Thoracic aorta (tissue), 2 donors: ENCODE results near the gene ZCCHC2. TPM values are rescaled to one million over a fixed set of nuclear protein-coding genes. Genes with fewer than 3 reads are reported as not detected.

Experiments
- ATAC-seq: fragments of 150-250 bp; one replicate; pipeline ENCODE4 v1.8.0; 2017; ENCODE audit warnings: low read depth; ENCODE audit not compliant: insufficient number of reproducible peaks, low FRiP score
- DNase-seq: peaks from one replicate; pipeline ENCODE4 v3.0.0-alpha.2; 2020; ENCODE audit warnings: low spot score
- H3K27ac ChIP-seq, 2 donors: fragments of 200-600 bp; sonication (generic); 1 replicate in 1 of 2; 2 replicates in 1 of 2; pipeline ENCODE4 v1.5.1; 2016; ENCODE audit warnings: mild to moderate bottlenecking in 2 of 2, moderate library complexity in 2 of 2
- H3K27me3 ChIP-seq: fragments of 200-600 bp; sonication (generic); replicated peaks from 2 replicates; pipeline ENCODE4 v1.6.0; 2016; ENCODE audit warnings: mild to moderate bottlenecking; ENCODE audit not compliant: insufficient read depth
- H3K36me3 ChIP-seq: fragments of 200-600 bp; sonication (generic); one replicate; pipeline ENCODE4 v1.5.1; 2016
- H3K4me1 ChIP-seq, 2 donors: fragments of 200-600 bp; sonication (generic); 1 replicate in 1 of 2; 2 replicates in 1 of 2; pipeline versions ENCODE4 v1.5.1 to v1.6.0; 2016; ENCODE audit warnings: low read depth in 2 of 2, mild to moderate bottlenecking in 1 of 2; ENCODE audit not compliant: control insufficient read depth in 1 of 2
- H3K4me3 ChIP-seq: fragments of 200-600 bp; sonication (generic); 2 replicates; pipeline ENCODE4 v1.5.1; 2016; ENCODE audit warnings: mild to moderate bottlenecking
- H3K9me3 ChIP-seq: fragments of 200-600 bp; sonication (generic); 2 replicates; pipeline ENCODE4 v1.5.1; 2016
- total RNA-seq, 2 donors: library from RNA; depleted of rRNA; stranded (reverse); fragments of >200 nt; gene quantifications; one replicate each; pipeline versions ENCODE4 v1.1.0 to v1.2.3, GENCODE V29; 2016
- TF ChIP-seq, protein P1 (sequence below): fragments of 200-600 bp; sonication (generic); IDR thresholded peaks from one replicate; pipeline ENCODE4 v1.5.1; 2019; ENCODE audit warnings: antibody characterized with exemption

Gene ZCCHC2
- total RNA-seq, 2 donors from 2014 or later: 33.9 to 38.7 TPM

DNA sequence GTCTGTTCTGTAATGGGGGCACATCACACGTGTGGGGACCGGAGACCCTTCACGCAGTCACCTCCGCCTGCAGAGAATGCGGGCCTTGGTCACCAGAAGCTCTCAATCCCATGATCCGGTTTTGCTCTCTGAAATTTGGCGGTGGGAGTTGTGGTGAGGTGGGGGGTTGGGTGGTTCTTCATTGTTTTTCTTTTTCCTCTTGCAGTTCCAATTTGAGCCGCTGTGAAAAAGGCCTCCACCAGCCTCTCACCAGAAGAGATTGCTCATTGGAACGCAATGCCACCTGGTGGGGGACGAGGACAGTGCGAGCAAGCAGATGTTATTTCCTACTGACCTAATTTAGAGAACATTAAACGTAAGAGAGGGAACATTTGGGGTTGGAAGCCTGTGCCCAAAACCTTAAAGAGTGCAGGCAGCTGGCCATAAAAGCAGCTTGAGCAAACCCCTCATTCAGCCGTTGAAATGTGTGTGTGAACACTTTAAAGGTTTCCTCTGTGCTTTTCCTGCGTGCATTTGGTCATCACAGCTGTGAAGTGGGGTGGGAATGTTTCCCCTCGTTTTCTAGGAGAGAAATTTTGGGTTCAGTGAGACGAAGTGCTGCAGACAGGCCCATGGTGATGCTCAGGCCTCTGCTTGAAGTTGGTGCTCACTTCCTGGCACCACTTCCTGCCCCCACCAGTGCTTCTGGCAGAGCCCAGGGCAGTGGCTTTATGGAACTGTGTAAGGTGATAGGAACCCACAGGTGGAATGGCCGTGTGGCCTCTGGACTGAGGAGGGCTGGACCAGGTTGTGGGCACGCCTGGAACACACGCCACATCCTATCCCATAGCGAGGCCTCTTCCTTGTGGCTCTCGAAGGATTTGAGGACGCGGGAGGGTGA is 61.7 kb downstream of the ZCCHC2 start:
- H3K27ac ChIP-seq: no peak overlapping the region
- no peaks in the 10 kb centered on the region for H3K9me3 ChIP-seq
- peaks cover 6 to 10% of the 10 kb centered on the region in 2 donors for H3K4me1 ChIP-seq
- DNase-seq (peak; percentile 63), ATAC-seq (peak; percentile 88)
- H3K36me3 ChIP-seq: no peaks in the 10 kb centered on the region
- H3K27me3 ChIP-seq: no peaks in the 10 kb centered on the region
- TF ChIP-seq, protein P1, sequence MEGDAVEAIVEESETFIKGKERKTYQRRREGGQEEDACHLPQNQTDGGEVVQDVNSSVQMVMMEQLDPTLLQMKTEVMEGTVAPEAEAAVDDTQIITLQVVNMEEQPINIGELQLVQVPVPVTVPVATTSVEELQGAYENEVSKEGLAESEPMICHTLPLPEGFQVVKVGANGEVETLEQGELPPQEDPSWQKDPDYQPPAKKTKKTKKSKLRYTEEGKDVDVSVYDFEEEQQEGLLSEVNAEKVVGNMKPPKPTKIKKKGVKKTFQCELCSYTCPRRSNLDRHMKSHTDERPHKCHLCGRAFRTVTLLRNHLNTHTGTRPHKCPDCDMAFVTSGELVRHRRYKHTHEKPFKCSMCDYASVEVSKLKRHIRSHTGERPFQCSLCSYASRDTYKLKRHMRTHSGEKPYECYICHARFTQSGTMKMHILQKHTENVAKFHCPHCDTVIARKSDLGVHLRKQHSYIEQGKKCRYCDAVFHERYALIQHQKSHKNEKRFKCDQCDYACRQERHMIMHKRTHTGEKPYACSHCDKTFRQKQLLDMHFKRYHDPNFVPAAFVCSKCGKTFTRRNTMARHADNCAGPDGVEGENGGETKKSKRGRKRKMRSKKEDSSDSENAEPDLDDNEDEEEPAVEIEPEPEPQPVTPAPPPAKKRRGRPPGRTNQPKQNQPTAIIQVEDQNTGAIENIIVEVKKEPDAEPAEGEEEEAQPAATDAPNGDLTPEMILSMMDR: peak; percentile 98
- H3K4me3 ChIP-seq: peak overlapping the region; percentile 49

DNA sequence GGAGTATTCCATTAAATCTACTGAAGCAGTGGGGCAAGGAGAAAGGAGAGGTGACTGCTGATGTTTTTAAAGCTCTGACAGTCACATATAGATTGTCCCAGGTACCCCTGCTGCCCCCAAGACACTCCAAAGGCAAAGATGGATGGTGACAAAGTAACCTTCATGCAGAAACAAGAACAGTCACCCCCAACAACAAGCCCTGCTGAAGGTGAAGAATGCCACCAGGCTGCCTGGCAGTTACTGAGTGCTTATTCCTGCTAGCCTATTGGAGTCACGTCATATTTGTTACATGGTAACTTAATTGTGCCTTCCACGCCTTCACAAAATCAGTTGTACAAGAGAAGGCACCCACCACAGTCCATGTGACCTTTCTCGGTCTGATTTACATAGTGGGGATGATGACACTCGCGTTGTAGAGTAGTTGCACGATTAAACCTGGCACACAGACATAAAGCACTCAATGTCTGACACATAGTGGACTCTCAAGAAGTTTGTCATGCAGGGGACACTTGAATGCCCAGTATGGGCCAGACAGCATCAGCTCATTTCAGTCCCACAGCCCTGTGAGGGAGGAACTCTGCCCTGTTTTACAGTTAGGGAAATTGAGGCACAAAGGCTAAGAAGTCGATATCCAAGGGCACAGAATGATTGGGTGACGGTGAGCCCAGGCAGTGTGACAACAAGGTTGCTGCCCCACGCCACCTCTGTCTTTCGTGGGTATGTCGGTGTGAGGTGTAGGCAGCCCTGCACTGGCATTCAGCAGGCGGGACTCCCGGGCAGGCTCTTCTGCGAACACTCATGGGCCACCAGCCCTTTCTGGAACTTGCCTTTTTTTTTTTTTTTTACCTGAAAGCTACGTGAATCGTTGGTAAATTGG is 62.7 kb downstream of the ZCCHC2 start:
- Histone ChIP-seq H3K4me3 (no peak overlapping the region), H3K4me1 (peaks cover 6 to 10% of the 10 kb centered on the region in 2 donors), H3K27me3 (no peaks in the 10 kb centered on the region), H3K36me3 (no peaks in the 10 kb centered on the region), H3K9me3 (no peaks in the 10 kb centered on the region), H3K27ac (no peak overlapping the region)
- ATAC-seq: no peak
- no peak for DNase-seq
- TF ChIP-seq, protein P1: no peak

DNA sequence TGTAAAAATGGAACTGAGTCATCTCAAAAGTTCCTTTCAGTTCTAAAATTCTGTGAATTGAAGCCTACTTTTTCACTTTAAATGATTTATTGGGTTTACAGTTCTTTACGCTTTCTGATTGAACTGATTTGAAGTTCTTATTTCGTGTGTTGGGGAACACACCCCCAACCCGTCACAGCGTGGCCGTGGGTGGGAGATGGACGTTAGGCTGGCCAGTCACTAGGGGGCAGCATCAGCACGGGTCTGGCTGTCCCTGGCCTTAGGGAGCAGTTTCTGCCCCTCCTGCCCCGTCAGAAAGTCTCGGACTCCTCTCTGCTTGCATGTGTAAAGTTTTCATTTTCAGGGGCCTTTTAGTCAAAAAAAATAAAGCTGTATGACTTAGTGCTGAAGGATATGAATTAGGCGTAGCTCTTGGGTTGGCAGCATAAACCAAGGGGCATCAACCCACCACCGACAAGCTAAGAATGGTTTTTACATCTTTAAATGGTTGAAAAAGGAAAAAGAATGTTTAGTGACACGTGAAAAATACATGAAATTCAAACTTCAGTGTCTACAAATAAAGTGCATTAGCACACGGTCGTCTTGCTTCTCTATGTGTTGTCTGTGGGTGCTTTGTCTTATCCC is 63.4 kb downstream of the ZCCHC2 start:
- DNase-seq (peak; percentile 13), ATAC-seq (no peak)
- Histone ChIP-seq H3K4me3 (no peak overlapping the region), H3K27ac (no peak overlapping the region), H3K36me3 (no peaks in the 10 kb centered on the region), H3K9me3 (no peaks in the 10 kb centered on the region), H3K27me3 (no peaks in the 10 kb centered on the region), H3K4me1 (peaks cover 6 to 12% of the 10 kb centered on the region in 2 donors)
- TF ChIP-seq, protein P1: peak; percentile 68

DNA sequence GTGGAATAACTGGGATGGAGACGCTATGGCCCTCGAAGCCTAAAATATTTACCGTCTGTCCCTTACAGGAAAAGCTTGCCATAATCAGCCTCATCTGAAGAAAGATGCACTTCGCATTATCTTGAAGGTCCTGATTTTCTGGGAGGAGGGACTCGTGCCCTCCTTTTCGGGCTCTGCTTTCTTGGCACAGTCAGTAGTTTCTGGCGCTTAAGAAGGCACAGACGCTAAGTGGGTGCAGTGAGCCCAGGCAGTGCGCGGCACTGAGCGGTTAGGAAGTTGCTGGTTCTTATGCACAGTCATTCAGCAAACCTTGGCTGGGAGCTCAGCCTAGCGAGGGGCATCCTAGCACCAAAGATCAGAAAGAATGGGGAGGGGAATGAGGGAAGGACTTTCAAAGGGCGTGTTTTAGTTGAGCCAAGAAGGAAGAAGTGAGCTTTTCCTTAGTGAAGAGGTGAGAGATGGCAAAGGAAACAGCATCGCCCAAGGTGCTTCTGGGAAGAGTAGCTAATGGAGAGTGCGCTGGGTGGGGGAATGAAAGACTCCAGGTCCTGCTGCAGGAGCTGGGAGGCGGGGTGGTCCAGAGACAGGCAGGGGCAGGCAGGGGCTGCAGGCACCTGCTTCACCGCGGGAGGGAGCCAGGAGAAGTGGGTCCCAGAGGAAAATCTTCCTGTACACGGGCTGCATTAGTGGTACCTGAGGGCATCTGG is 64.1 kb downstream of the ZCCHC2 start:
- peaks cover 6 to 15% of the 10 kb centered on the region in 2 donors for H3K4me1 ChIP-seq
- ATAC-seq (no peak), DNase-seq (no peak)
- no peaks in the 10 kb centered on the region for H3K9me3 ChIP-seq
- TF ChIP-seq, protein P1: no peak
- no peak overlapping the region for H3K4me3 ChIP-seq
- H3K36me3 ChIP-seq: no peaks in the 10 kb centered on the region
- no peaks in the 10 kb centered on the region for H3K27me3 ChIP-seq
- H3K27ac ChIP-seq: no peak overlapping the region
